ENCODE data around the gene PAX8.

GRCh38 chr2:113190871-113191270, 87.8 kb downstream of the PAX8 start:
- TF ChIP-seq CTCF (conservative IDR thresholded peaks at IDR 0.05 in 1 of 2, IDR thresholded peaks at IDR 0.05 in 1 of 2; ENCODE audit: low read depth in 1 of 2, low read length in 2 of 2) = no peak
- TF ChIP-seq EZH2 (IDR thresholded peaks at IDR 0.05; ENCODE audit: low read length, missing control alignments) = no peak
